ENCODE results near the gene TTC36. TPM values are rescaled to one million over a fixed set of nuclear protein-coding genes. Genes with fewer than 3 reads are reported as not detected.

TTC36 gene
- total RNA-seq, 2 experiments from 2014 or later: 0.66 to 0.82 TPM

- Mint-ChIP-seq H3K9me3 (ENCODE audit: low read depth) (no peaks in the 10 kb centered on the region), H3K36me3 (peaks cover 27% of the 10 kb centered on the region), H3K4me3 (no peak overlapping the region), H3K27me3 (no peaks in the 10 kb centered on the region), H3K4me1 (peaks cover 6% of the 10 kb centered on the region), H3K27ac (no peak overlapping the region)
- no peak for DNase-seq
- CTCF ChIA-PET: interaction anchor here (0.9 kb wide), 2 partner anchors 15 to 229 kb away, joined by 3 read pairs; no protein-coding TSS in a partner anchor
- ATAC-seq: no peak
These were observed 2.9 kb upstream of the TTC36 start for GRCh38 chr11:118524356-118524755.

DNA sequence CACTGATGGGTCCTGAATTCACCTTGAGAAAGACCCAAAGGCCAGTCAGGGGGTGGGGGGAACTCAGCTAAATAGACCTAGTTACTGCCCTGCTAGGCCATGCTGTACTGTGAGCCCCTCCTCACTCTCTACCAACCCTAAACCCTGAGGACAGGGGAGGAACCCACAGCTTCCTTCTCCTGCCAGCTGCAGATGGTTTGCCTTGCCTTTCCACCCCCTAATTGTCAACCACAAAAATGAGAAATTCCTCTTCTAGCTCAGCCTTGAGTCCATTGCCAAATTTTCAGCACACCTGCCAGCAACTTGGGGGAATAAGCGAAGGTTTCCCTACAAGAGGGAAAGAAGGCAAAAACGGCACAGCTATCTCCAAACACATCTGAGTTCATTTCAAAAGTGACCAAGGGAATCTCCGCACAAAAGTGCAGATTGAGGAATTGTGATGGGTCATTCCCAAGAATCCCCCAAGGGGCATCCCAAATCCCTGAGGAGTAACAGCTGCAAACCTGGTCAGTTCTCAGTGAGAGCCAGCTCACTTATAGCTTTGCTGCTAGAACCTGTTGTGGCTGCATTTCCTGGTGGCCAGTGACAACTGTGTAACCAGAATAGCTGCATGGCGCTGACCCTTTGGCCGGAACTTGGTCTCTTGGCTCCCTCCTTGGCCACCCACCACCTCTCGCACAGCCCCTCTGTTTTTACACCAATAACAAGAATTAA lies 2.4 kb upstream of the TTC36 start:
- Mint-ChIP-seq H3K9me3 (ENCODE audit: low read depth) (no peaks in the 10 kb centered on the region), H3K36me3 (peaks cover 23% of the 10 kb centered on the region), H3K4me3 (no peak overlapping the region), H3K27me3 (no peaks in the 10 kb centered on the region), H3K27ac (no peak overlapping the region), H3K4me1 (peaks cover 12% of the 10 kb centered on the region)
- CTCF ChIA-PET: interaction anchor here (0.9 kb wide), 2 partner anchors 16 to 230 kb away, joined by 3 read pairs; no protein-coding TSS in a partner anchor
- no peak for DNase-seq
- ATAC-seq: no peak

- no peak overlapping the region for H3K4me3 Mint-ChIP-seq
- H3K9me3 Mint-ChIP-seq (ENCODE audit: low read depth): no peaks in the 10 kb centered on the region
- no peaks in the 10 kb centered on the region for H3K27me3 Mint-ChIP-seq
- ATAC-seq: no peak
- peaks cover 15% of the 10 kb centered on the region for H3K36me3 Mint-ChIP-seq
- no peak for DNase-seq
- CTCF ChIA-PET: interaction anchor here (0.7 kb wide), 1 partner anchor 1370 kb away, joined by 3 read pairs; no protein-coding TSS in a partner anchor
- H3K4me1 Mint-ChIP-seq: peaks cover 21% of the 10 kb centered on the region
- no peak overlapping the region for H3K27ac Mint-ChIP-seq
These were observed 586 bp upstream of the TTC36 start for GRCh38 chr11:118526688-118527087.

DNA sequence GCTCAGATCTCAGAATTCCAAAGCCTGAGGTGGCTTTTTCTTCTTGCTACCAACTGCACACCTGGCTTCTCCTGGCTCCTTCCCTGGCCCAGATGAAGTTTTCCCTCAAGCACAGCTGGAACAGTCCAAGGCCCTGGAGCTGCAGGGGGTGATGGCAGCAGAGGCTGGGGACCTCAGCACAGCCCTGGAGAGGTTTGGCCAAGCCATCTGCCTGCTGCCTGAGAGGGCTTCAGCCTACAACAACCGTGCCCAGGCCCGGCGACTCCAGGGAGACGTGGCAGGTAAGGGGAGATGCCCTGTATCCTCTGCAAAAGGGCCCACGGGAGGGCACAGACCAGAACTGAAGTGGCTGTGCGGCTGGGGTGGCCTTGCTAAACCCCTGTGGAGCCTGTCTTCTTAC lies 1.2 kb downstream of the TTC36 start:
- Mint-ChIP-seq H3K9me3 (ENCODE audit: low read depth) (no peaks in the 10 kb centered on the region), H3K27me3 (no peaks in the 10 kb centered on the region), H3K27ac (no peak overlapping the region), H3K36me3 (peaks cover 9% of the 10 kb centered on the region), H3K4me1 (peaks cover 23% of the 10 kb centered on the region), H3K4me3 (no peak overlapping the region)
- DNase-seq (no peak), ATAC-seq (no peak)
- CTCF ChIA-PET: no interaction called here

DNA sequence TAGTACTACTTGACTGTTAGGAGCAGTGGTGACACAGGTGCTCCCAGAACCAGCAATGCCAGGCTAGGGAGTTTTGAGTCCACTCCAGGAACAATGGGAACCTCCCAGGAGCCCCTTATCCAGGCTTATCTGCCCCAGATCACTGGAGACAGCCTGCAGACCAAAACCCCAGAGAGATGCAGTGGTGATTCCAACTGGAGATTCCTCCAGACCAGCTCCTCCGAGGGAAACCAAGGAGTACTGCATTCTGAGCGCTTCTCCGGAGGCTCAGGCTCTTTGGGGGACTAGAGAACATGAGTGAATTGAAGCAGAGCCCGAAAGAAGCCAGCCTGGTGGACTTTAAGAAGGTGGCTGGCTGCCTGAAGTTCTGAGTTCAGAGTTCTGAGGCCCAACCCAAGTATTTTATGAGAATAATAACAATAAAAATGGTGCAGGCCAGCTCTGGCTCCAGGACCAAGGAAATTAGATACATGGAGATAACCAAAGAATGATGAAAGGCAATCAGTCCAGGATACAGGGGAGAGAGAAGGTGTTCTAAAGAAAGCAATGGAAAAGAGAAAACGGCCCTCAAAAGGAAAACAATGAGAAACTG lies 2.4 kb downstream of the TTC36 start:
- peaks cover 23% of the 10 kb centered on the region for H3K4me1 Mint-ChIP-seq
- H3K36me3 Mint-ChIP-seq: peaks cover 4% of the 10 kb centered on the region
- CTCF ChIA-PET: no interaction called here
- peak overlapping the region; percentile 58 for H3K27ac Mint-ChIP-seq
- no peaks in the 10 kb centered on the region for H3K9me3 Mint-ChIP-seq (ENCODE audit: low read depth)
- H3K4me3 Mint-ChIP-seq: peak overlapping the region; percentile 79
- ATAC-seq (no peak), DNase-seq (no peak)
- no peaks in the 10 kb centered on the region for H3K27me3 Mint-ChIP-seq

DNA sequence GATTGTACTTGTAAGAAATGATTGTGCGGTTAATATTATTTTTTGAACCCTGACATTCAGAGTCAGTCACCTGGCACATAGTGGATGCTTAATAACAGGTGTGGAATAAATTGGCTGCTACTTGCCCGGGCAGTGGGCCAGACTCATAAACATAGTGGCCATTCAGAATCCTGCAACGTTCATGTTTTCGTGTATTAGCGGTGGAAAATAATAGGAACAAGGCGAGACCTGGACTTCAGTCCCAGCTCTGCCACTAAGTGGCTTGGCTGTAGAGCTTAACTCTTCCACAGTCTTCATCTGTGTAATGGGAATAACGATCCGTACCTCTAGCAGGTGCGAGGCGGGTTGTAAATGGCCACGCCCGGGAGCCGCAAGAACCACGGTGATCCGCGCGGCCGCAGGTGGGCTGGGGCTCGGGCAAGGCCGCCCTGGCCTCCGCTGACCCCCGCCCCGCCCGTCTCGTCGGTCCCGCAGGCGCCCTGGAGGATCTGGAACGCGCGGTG lies 3.0 kb downstream of the TTC36 start:
- H3K4me3 Mint-ChIP-seq: peak overlapping the region; percentile 79
- H3K27me3 Mint-ChIP-seq: no peaks in the 10 kb centered on the region
- peak overlapping the region; percentile 58 for H3K27ac Mint-ChIP-seq
- ATAC-seq: no peak
- H3K4me1 Mint-ChIP-seq: peaks cover 23% of the 10 kb centered on the region
- CTCF ChIA-PET: interaction anchor here (0.6 kb wide), 1 partner anchor 34 kb away, joined by 3 read pairs; no protein-coding TSS in a partner anchor
- peaks cover 2% of the 10 kb centered on the region for H3K36me3 Mint-ChIP-seq
- no peak for DNase-seq
- no peaks in the 10 kb centered on the region for H3K9me3 Mint-ChIP-seq (ENCODE audit: low read depth)

DNA sequence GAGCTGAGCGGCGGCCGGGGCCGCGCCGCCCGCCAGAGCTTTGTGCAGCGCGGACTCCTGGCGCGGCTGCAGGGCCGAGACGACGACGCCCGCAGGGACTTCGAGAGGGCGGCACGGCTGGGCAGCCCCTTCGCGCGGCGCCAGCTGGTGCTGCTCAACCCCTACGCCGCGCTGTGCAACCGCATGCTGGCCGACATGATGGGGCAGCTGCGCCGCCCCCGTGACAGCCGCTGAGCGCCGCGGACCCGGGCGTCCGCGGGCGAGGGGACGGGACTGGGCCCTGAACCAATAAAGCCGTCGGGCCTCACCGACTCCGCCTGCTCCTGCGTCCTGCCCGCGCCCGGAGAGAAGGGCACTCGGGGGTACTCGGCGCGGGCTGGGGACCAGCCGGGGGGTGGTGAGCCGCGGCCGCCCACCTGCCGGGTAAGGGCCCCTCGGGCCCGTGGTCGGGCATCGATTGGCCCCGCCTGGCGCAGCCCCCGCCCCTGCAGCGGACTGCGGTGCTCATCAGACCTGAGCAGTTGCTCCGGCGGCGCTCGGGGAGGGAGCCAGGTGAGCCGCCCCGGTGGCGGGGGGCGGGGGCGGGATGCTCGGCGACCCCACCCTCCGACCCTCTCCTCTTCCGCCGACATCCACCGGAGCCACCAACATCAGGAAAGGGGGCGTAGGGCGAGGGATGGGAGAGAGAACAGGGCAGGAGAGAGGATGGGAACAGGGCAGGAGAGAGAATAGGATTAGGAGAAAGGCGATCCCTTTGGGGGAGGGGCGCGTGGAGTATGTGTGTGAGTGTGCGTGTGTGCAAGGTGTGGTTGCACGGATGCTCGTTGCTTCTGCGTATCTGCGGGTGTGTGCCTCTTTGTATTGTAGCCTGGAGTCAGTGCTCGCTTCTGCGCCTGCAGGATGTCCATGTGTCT lies 3.7 kb downstream of the TTC36 start, which contains the start of gene TMEM25:
TMEM25 (plus strand) TSS at position 510 of the 914 bp plus-strand sequence. CDS start 610 bp downstream, outside the sequence.
- CTCF ChIA-PET: interaction anchor here (0.6 kb wide), 1 partner anchor 34 kb away, joined by 3 read pairs; no protein-coding TSS in a partner anchor
- ATAC-seq (peak; percentile 90), DNase-seq (peak; percentile 80)
- peaks cover 23% of the 10 kb centered on the region for H3K4me1 Mint-ChIP-seq
- peak within 1 kb of the TSS; percentile 58 for H3K27ac Mint-ChIP-seq
- H3K9me3 Mint-ChIP-seq (ENCODE audit: low read depth): no peaks in the 10 kb centered on the region
- H3K36me3 Mint-ChIP-seq: peaks cover 2% of the 10 kb centered on the region
- peak within 1 kb of the TSS; percentile 79 for H3K4me3 Mint-ChIP-seq
- H3K27me3 Mint-ChIP-seq: no peaks in the 10 kb centered on the region

DNA sequence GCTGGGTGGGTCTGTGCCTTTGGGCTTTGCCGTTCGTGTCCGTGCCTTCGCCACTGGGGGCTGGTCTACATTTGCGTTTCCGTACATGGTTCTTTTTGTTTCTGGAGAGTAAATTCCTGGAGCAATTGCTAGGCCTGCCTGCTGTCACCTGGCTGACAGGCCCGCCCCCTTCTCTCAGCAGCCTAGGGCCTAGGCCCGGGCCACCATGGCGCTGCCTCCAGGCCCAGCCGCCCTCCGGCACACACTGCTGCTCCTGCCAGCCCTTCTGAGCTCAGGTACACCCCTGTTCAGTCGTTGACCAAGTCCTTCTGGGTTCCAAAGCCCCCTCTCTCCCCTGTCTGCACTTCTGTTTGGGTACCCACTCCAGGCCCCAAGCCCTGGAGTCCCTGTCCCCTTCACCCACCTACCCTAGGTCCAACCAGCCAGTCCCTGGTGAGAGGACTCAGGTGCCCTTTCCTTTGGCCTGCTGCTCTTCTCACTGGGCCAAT lies 4.4 kb downstream of the TTC36 start:
- CTCF ChIA-PET: no interaction called here

GRCh38 chr11:118532091-118532490 lies 4.8 kb downstream of the TTC36 start:
- peaks cover 2% of the 10 kb centered on the region for H3K36me3 Mint-ChIP-seq
- H3K27me3 Mint-ChIP-seq: no peaks in the 10 kb centered on the region
- CTCF ChIA-PET: no interaction called here
- no peaks in the 10 kb centered on the region for H3K9me3 Mint-ChIP-seq (ENCODE audit: low read depth)
- peaks cover 23% of the 10 kb centered on the region for H3K4me1 Mint-ChIP-seq
- no peak overlapping the region for H3K27ac Mint-ChIP-seq
- no peak for DNase-seq
- ATAC-seq: no peak
- peak overlapping the region; percentile 79 for H3K4me3 Mint-ChIP-seq

More for the DNA sequence above, 4.4 kb downstream of the TTC36 start:
- Mint-ChIP-seq H3K9me3 (ENCODE audit: low read depth) (no peaks in the 10 kb centered on the region), H3K27me3 (no peaks in the 10 kb centered on the region), H3K4me3 (peak overlapping the region; percentile 79), H3K4me1 (peaks cover 23% of the 10 kb centered on the region), H3K36me3 (peaks cover 2% of the 10 kb centered on the region), H3K27ac (peak overlapping the region; percentile 24)
- ATAC-seq (no peak), DNase-seq (no peak)

- peaks cover 2% of the 10 kb centered on the region for H3K36me3 Mint-ChIP-seq
- H3K27me3 Mint-ChIP-seq: no peaks in the 10 kb centered on the region
- no peaks in the 10 kb centered on the region for H3K9me3 Mint-ChIP-seq (ENCODE audit: low read depth)
- CTCF ChIA-PET: interaction anchor here (0.5 kb wide), 1 partner anchor 274 kb away, joined by 3 read pairs; no protein-coding TSS in a partner anchor
- H3K27ac Mint-ChIP-seq: no peak overlapping the region
- H3K4me3 Mint-ChIP-seq: no peak overlapping the region
- ATAC-seq (no peak), DNase-seq (no peak)
- peaks cover 30% of the 10 kb centered on the region for H3K4me1 Mint-ChIP-seq
These were observed 5.8 kb downstream of the TTC36 start for GRCh38 chr11:118532852-118533768.

DNA sequence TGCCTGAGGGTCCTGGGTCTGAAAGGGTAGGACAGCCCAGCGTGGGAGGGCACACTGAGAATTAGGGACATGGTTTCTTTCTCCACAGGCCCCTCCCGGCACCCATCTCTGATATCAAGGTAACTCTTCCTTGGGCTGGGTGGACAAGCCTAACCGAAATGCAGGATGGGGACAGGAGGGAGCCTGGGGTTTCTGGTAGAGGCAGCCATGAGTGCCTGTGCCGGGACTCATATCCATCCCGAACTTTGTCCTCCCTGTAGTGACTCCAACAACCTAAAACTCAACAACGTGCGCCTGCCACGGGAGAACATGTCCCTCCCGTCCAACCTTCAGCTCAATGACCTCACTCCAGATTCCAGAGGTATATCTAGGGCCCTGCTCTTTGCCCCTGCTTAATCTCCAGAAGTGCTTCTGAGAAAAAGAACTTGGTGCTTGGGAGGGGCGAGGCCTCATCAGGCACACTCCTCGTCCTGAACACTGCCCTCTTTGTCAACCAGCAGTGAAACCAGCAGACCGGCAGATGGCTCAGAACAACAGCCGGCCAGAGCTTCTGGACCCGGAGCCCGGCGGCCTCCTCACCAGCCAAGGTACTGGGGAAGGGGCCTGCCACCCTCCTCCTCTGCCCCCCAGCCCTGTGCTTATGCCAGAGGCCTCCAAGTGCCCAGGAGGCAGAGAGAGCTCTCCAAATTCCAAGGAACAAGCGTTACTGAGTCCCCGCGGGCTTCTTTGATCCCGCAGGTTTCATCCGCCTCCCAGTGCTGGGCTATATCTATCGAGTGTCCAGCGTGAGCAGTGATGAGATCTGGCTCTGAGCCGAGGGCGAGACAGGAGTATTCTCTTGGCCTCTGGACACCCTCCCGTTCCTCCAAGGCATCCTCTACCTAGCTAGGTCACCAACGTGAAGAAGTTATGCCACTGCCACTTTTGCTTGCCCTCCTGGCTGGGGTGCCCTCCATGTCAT lies 6.8 kb downstream of the TTC36 start:
- H3K36me3 Mint-ChIP-seq: peaks cover 3% of the 10 kb centered on the region
- no peaks in the 10 kb centered on the region for H3K27me3 Mint-ChIP-seq
- ATAC-seq (no peak), DNase-seq (no peak)
- H3K9me3 Mint-ChIP-seq (ENCODE audit: low read depth): no peaks in the 10 kb centered on the region
- H3K4me1 Mint-ChIP-seq: peaks cover 28% of the 10 kb centered on the region
- CTCF ChIA-PET: no interaction called here
- no peak overlapping the region for H3K4me3 Mint-ChIP-seq
- no peak overlapping the region for H3K27ac Mint-ChIP-seq
